GM18511 (cell line): ENCODE data around the gene RBM4.
A peak's percentile ranks its signal among the peaks of the same experiment; 100 is the strongest.
"Not testable (repeated sequence)": the region's sequence is repeated elsewhere in the genome, so short reads cannot be mapped to it uniquely, and the experiment has no call there.

Source experiments
- ATAC-seq: cut with Tn5 transposase; IDR thresholded peaks from one replicate; pipeline ENCODE4 v1.9.1; 2021; ENCODE audit warnings: mild to moderate bottlenecking, moderate library complexity; ENCODE audit not compliant: unreplicated experiment

The RBM4 gene, protein sequence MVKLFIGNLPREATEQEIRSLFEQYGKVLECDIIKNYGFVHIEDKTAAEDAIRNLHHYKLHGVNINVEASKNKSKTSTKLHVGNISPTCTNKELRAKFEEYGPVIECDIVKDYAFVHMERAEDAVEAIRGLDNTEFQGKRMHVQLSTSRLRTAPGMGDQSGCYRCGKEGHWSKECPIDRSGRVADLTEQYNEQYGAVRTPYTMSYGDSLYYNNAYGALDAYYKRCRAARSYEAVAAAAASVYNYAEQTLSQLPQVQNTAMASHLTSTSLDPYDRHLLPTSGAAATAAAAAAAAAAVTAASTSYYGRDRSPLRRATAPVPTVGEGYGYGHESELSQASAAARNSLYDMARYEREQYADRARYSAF

DNA sequence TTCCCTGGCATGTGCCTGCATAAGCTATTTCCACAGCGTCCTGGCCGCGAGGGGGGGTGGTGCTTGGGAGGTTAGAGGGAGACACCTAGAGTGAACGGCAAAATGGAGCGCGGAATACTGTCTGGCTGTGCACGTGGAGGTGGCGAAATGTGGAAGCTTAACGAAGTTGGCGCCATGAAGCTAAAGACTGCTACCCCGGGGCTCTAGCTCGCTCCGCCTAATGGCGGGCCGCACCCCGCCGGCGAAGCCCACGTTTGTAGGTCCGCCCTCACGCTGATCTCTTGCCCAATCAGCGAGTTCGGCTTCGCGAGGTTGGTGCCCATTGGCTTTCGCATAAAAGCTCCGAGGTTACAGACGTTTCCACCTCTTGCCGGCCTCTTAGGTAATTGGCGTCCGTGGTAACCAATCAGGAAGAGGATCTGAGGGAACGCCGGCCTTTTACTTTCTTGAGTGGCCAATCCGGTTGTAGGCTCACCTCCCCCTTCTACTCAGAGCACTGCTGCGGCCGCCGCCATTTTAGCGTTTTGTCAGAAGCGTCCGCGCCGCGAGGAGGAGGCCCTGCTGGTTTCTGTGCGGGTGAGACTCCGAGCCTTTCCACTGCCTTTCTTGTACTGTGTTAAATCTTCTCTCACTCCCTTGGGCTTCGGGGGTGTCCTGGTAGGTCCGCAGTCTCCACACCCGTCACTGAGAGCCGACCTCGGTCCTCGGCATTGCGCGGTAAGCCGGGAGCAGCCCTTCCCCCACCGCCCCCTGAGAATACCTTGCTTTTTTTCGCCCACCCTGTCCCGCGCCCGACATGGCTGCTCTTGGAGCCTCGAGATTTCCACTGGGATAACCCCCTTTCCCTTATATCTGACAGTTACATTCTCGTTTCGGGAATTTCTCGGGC lies at the start of gene RBM4:
TSS of gene RBM4 (plus strand) at position 527 of the 889 bp plus-strand sequence. CDS start 1,009 bp downstream, outside the sequence.
- peak; percentile 98 for ATAC-seq

DNA sequence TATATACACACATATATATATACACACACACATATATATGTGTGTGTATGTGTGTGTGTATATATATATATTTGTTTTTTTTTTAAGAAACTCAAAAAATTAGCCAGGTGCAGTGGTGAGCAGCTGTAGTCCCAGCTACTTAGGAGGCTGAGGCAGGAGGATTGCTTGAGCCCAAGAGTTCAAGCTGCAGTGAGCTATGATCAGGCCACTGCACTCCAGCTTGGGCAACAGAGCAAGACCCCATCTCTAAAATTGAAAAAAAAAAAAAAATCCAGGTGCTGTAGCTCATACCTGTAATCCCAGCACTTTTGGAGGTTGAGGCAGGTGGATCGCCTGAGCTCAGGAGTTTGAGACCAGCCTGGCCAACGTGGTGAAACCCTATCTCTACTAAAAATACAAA lies 49.2 kb upstream of the RBM4 start:
- not testable (repeated sequence) for ATAC-seq

DNA sequence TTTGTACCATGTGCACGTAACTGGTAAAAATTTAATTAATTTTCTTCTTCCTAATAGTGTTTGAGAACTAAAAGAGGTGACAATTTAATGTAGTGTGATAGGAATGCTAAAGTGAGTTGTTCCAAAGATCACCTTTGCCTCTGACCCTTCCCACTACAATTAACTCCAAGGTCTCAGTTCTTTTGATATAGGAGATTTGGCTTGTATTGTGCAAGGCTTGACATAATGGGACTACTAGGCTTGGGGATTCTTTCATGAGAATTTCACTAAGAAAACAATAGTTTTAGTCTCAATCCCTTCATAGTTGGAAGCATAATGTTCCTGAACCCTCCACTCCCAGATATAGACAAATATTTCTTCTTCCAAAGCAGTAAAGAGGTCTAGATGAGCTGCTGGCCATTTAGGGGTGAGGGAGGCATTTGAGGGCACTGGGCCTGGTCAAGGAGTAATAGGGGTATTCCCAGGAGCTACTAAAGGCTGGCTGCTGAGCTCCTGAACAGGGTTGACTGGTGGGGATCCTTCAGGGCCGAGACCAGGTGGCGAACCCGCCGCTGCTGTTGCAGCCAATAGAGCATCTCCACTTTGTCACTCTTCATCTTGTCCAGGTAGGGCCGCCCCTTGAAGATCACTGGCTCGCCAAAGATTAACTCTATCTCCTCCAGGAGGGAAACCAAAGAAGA lies 48.4 kb upstream of the RBM4 start:
- ATAC-seq = no peak

DNA sequence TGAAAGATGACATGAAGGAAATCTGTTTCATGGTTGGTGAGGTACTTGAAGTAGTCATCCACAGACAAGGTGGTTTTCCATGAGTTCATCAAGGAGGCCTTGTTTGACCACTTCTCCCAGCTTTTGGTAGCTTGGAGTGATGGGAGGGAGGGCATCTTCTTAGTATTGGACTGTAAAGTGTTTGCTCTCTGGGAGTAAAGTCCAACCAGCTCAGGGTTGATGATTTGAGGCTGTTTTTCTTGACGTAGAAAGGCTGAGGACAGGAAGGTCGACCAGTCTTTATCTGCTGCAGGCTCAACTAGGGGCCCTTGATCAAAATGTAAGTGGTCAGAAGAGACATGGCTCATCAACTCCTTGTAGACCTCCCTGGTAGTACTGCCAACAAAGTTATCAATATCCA lies 47.3 kb upstream of the RBM4 start:
- ATAC-seq = no peak

DNA sequence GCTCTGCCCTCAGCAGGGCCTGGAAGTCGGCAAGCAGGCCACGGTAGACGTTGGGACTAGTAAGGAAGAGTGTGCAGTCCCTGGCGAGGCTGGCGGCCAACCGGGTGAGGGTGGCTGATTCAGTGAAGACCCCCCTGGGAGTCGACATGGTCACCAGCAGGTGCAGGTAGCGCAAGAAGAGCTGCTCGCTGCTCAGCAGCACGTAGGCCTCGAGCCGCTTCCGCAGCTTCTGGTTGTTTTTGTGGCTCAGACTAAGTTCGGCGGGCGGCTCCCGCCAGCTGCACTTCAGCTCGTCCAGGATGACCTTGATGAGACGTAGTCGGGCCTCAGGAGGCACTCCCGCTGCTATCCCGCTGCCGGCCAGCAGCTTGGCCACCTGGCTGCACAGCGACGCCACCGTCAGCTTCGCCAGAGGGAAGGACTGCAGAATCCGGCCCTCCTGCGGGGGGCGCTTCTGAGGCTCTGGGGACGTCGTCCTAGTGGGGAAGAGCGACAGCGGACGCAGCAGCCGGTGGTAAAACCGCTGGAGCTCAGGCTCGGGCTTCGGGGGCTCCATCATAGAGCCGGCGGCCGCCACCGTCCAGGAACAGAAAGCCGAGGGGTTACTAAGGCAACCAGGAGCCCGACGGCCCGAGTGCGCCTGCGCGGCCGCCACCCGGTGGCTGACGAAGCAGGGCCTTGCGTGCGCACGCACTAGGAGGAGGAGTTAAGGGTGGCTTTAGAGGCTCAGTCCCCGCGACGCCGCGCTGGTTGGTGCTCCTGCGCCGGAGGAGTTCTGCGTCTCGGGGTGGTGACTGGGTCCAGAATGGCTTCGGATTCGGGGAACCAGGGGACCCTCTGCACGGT lies 45.8 kb upstream of the RBM4 start, which contains the start of the genes CCDC87 and CCS:
TSS of gene CCDC87 (minus strand) at position 607 of the 846 bp plus-strand sequence. CDS start at position 559, 48 bp downstream.
TSS of gene CCS (plus strand) at position 729 of the 846 bp plus-strand sequence. CDS start at position 806, 77 bp downstream.
- peak; percentile 94 for ATAC-seq

DNA sequence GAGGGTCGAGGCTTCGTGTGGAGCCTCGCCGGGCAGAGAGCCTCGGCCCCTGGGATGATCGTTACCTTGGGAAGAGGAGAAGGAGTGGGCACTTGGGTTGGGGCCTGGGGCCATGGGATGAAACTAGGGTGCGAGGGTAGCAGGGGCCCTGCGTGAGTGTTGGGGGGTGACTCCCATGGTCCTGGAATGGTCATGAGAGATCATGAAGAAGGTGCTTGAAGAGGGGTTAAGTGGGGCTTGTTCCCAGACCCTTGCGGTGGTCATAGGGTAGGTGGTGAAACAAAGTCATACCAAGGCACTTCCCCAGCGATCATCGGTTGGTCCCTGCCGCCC lies 45.2 kb upstream of the RBM4 start:
- no peak for ATAC-seq

DNA sequence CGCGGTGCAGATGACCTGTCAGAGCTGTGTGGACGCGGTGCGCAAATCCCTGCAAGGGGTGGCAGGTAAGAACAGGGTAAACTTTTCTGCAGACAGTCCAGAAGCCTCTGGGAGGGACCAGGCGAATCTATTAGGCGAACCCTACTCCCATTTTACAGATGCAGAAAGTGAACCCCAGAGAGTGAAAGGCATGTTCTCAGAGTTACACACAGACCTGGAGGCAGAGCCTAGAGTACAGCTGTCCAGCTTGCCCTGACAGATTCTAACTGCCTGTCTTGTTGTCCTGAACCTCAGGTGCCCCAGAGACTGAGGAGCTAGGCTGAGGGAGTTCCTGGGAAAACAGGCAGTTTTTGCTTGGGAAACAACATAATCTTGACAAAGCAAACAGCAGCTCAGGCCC lies 44.9 kb upstream of the RBM4 start:
- no peak for ATAC-seq

DNA sequence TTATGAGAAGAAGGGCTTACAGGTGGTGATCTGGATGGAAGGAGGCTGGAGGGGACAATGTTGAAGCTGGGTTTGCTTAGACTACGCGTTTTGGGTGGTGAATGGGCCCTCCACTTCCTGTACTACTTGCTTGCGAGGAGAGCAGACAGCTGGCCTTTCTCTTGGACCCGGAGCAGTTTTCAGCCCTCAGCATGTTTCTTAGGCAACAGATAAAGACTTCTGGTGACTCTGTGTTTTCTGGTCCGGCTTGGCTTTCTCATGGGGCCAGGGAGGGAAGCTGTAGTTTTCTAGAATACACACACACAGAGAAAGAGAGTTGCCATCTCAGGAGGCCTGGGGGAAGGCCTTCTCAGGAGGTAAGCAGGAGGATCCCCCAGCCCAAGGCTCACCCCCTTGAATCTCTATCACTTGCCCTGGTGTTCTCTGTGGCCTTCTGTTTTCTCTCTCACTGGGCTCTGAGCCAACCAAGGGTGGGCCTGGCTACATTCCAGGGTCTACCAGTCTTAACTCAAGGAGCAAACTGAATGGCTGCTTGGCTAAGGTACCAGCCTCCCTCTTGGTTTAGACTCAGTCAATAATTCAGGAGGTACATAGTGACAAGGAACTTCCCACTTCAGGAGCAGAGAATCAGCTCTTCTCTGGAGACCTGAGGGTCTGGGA lies 43.1 kb upstream of the RBM4 start:
- ATAC-seq = no peak

DNA sequence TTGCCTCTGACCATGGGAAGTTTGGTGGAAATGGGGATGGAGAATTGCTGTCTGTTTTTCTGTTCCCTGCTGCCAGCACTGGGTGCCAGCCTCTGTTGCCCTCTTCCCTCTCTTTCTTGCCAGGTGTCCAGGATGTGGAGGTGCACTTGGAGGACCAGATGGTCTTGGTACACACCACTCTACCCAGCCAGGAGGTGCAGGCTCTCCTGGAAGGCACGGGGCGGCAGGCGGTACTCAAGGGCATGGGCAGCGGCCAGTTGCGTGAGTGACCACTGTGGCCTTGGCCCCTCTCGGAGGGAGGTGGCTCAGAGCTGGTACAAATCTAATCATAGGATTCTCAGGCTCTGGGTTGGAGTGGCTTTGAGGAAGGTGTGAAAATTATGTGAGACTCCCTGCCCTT lies 39.5 kb upstream of the RBM4 start:
- ATAC-seq = no peak

DNA sequence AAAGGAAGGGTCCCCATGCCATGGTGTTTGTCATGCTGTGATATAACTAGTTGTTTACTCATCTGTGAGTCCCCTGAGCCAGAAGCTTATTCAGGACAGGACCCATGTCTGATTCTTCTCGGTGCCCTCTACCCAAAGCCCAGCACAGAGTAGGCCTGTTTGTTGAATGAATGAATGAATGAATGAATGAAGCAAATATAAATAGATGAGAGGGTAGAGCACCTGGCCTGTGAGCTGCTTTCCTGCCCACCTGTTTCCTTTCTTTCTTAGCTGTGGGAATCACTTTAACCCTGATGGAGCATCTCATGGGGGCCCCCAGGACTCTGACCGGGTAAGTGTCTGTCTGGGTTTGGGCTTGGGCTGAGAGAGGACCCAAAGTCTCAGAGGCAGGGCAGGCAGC lies 38.3 kb upstream of the RBM4 start:
- no peak for ATAC-seq

DNA sequence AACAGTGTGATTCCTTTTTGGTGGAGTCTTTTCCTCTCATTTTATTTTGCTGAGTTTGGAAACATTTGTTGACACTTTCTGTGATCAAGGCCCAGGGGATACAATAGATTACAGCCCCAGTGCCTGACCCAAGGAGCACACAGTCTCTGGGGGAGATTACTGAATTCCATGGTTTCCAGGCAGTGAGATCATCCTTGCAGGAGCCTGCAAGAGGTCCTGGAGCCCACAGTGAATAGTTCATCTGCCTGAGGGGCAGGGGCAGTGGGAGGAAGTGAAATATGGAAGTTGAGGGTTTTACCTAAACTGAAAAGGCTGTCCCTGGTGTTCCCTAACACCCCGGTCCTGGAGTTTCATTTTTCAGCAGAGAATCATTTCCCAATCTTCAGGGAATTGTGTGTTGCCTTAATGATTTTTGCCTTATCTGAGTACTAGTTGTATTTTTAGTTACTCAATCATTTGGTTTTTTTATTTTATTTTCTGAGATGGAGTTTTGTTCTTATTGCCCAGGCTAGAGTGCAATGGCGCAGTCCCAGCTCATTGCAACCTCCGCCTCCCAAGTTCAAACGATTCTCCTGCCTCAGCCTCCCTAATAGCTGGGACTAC lies 37.8 kb upstream of the RBM4 start:
- ATAC-seq = no peak

DNA sequence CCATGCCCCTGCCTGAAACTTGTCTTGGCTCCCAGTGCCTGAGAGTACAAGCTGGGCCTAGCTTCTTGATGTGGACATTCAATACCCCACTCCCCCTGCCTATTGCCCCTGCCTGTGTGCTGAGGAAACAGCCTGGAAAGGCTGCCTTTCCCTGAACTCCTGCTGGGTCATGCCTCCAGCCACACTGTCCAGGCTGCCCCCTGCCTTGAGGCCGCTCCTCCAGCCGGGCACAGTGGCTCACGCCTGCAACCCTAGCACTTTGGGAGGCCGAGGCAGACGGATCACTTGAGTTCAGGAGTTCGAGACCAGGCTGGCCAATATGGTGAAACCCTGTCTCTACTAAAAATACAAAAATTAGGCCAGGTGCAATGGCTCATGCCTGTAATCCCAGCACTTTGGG lies 35.4 kb upstream of the RBM4 start:
- no peak for ATAC-seq

DNA sequence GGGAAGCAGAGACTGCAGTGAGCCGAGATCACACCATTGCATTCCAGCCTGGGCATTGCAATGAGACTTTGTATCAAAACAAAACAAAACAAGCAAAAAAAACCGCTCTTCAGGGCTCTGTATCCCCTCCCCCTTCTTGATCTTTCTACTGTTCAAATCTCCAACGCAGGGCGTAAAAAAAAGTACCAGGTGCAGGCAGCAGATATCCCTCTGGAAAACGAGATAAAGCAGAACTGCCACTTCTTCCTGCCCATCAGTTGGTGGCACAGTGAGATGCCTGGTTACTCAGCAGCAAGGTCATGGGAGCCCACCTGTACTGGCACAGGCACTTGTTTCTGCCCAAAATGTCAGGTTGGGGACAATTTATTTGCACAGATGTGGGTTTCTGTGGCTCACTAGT lies 34.3 kb upstream of the RBM4 start:
- no peak for ATAC-seq

DNA sequence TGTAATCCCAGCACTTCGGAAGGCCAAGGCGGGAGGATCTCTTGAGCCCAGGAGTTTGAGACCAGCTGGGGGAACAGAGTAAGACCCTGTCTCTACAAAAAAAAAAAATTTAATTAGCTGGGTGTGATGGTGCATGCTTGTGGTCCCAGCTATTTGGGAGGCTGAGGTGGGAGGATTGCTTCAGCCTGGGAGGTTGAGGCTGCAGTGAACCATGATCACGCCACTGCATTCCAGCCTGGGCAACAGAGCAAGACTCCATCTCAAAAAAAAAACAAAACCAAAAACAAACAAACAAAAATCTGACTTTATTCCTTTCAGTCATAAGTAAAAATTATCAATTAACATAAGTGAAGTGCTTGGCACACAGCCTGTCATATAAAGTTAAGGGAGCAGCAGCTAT lies 31.9 kb upstream of the RBM4 start:
- ATAC-seq = not testable (repeated sequence)

DNA sequence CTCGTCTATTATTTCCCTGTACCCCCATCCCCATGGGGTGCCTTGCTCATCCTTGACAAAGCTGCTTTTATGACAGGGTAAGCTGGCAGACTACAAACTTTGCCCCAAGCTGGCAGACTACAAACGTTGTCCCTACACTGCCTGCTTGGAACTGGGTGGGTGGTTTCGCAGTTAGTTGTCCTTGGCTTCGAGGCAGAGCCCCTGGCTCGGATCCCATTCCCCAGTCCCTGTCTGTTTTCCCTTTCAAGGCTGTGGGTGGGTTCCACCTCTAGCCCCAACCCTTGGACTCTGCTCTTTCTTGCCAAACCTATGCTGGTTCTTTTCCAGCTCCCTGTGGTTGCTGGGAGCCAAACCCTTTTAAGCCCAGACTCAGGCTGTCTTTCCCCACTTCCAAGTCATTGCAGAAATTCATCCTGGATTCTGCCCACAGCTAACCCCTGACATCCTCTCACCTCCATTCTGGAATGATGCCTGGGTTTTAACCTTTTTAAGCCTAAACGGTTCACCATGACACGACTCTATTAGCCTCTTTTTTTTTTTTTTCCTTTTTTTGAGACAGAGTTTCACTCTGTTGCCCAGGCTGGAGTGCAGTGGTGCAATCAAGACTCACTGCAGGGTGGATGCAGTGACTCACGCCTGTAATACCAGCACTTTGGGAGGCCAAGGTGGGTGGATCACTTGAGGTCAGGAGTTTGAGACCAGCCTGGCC lies 31.2 kb upstream of the RBM4 start:
- ATAC-seq = no peak

DNA sequence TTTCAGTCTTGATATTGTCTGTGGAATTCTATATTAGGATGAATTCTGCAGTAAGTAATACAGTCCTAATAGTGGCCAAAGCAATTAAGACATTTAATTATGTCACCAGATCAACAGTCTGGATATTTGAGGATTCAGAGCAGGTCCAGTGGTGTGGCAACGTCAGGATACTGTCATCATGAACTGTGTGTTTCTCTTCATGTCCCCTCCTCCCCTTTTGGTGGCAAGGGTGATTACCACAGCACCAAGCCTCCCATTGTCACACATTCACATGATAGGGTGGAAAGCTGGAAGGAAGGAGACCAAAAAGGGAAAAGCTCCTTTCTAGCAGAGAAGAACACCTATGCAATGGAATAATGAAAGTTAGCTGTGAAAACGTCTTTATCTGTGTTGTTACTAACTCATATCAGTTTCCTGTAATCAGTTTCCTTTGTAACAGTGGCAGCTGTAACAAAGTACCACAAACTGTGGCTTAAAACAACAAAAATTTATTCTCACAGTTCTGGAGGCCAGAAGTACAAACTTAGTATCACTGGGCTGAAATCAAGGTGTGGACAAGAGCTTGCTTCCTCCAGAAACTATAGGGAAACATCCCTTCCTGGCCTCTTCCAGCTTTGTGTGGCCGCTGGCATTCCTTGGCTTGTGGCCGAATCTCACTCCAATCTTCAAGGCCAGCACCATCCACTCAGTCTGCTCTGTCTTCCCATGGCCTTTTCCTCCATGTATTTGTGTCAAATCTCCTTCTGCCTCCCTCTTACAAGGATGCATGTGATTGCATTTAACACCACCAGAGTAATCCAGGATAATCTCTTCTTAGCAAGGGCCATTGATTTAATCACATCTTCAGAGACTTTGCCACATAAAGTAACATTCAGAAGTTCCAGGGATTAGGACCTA lies 28.5 kb upstream of the RBM4 start:
- ATAC-seq = no peak

DNA sequence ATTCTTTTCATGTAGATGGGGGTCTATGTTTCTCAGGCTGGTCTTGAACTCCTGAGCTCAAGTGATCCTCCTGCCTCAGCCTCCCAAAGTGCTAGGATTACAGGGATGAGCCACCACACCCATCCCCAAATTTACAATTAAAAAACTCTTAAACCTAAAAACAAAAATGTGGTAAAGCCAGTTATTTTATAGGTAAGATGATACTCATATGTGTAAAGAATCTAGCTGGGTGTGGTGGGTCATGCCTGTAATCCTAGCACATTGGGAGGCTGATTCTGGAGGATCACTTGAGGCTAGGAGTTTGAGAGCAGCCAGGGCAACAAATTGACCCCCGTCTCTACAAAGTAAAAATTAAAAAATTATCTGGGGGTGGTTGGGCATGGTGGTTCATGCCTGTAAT lies 26.0 kb upstream of the RBM4 start:
- no peak for ATAC-seq

DNA sequence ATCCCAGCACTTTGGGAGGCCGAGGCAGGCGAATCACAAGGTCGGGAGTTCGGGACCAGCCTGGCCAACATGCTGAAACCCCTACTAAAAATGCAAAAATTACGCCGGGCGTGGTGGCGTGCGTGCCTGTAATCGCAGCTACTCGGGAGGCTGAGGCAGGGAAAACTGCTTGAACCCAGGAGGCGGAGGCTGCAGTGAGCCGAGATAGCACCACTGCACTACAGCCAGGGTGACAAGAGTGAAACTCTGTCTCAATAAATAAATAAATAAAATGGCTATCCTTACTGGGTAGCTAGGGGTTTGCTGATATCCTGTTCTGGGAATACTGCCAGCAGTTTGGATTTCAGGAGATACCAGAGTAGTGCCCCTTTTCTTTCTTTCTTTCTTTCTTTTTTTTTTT lies 24.4 kb upstream of the RBM4 start:
- no peak for ATAC-seq
